ENCODE data around the gene MTUS2.

DNA sequence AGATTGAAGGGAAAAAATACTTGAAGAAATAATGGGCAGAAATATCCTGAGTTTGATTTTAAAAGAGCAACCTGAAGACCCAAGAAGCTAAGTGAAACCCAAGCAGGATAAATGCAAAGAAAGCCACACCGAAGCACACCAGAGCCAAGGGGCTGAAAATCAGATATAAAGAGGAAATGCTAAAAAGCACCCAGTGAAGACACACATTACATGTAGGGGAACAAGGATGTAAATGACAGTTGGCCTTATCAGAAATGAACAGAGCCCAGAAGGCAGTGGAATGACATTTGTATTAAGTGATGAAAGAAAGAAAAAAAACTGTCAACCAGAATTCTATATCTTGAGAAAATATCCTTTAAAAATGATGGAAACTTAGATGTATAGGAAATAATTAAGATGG lies 636.3 kb downstream of the MTUS2 start:
- no peak for TF ChIP-seq EGR1 (IDR thresholded peaks at IDR 0.05; ENCODE audit: borderline replicate concordance in 1 of 2, low read depth in 2 of 2, low read length in 2 of 2)
- TF ChIP-seq, protein P1, sequence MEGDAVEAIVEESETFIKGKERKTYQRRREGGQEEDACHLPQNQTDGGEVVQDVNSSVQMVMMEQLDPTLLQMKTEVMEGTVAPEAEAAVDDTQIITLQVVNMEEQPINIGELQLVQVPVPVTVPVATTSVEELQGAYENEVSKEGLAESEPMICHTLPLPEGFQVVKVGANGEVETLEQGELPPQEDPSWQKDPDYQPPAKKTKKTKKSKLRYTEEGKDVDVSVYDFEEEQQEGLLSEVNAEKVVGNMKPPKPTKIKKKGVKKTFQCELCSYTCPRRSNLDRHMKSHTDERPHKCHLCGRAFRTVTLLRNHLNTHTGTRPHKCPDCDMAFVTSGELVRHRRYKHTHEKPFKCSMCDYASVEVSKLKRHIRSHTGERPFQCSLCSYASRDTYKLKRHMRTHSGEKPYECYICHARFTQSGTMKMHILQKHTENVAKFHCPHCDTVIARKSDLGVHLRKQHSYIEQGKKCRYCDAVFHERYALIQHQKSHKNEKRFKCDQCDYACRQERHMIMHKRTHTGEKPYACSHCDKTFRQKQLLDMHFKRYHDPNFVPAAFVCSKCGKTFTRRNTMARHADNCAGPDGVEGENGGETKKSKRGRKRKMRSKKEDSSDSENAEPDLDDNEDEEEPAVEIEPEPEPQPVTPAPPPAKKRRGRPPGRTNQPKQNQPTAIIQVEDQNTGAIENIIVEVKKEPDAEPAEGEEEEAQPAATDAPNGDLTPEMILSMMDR (IDR thresholded peaks at IDR 0.05 in 2 of 3, conservative IDR thresholded peaks at IDR 0.05 in 1 of 3; ENCODE audit: control insufficient read depth in 2 of 3, extremely low read depth in 1 of 3, insufficient read depth in 1 of 3, low read depth in 3 of 3, low read length in 3 of 3), result no peak
- no peak for TF ChIP-seq POLR2AphosphoS5 (IDR thresholded peaks at IDR 0.05; ENCODE audit: low read length)
